HG03442 (cell line): ENCODE measurements around the gene PRMT6.
"Not testable (repeated sequence)": the region's sequence is repeated elsewhere in the genome, so short reads cannot be mapped to it uniquely, and the experiment has no call there.

Source experiments
- ATAC-seq: cut with Tn5 transposase; IDR thresholded peaks from one replicate; pipeline ENCODE4 v1.9.1; 2021; ENCODE audit warnings: mild to moderate bottlenecking, moderate library complexity; ENCODE audit not compliant: unreplicated experiment

Gene PRMT6

GRCh38 chr1:107056426-107057196, at the start of gene PRMT6:
PRMT6 (plus strand) TSS chr1:107056674; CDS start chr1:107056716, 42 bp downstream.
- ATAC-seq: peak; percentile 88

- no peak for ATAC-seq
These were observed 47.2 kb upstream of the PRMT6 start for GRCh38 chr1:107009281-107009680.

GRCh38 chr1:107010582-107010981, 45.9 kb upstream of the PRMT6 start:
- peak; percentile 59 for ATAC-seq

- peak; percentile 84 for ATAC-seq
These were observed 40.0 kb upstream of the PRMT6 start for GRCh38 chr1:107016376-107016978.

GRCh38 chr1:107018445-107018844, 38.0 kb upstream of the PRMT6 start:
- no peak for ATAC-seq

GRCh38 chr1:107019166-107019565, 37.3 kb upstream of the PRMT6 start:
- no peak for ATAC-seq

GRCh38 chr1:107038874-107039273, 17.6 kb upstream of the PRMT6 start:
- not testable (repeated sequence) for ATAC-seq

- not testable (repeated sequence) for ATAC-seq
These were observed 11.9 kb upstream of the PRMT6 start for GRCh38 chr1:107044310-107045220.

- ATAC-seq: no peak
These were observed 8.9 kb upstream of the PRMT6 start for GRCh38 chr1:107047602-107048001.

GRCh38 chr1:107048241-107048640, 8.2 kb upstream of the PRMT6 start:
- no peak for ATAC-seq

GRCh38 chr1:107051266-107051665, 5.2 kb upstream of the PRMT6 start:
- ATAC-seq: no peak

- ATAC-seq: not testable (repeated sequence)
These were observed 502 bp upstream of the PRMT6 start for GRCh38 chr1:107055919-107056425.

GRCh38 chr1:107057197-107058133, 991 bp downstream of the PRMT6 start:
- ATAC-seq: peak; percentile 57

- ATAC-seq: no peak
These were observed 2.0 kb downstream of the PRMT6 start for GRCh38 chr1:107058245-107059032.

GRCh38 chr1:107061886-107062285, 5.4 kb downstream of the PRMT6 start:
- no peak for ATAC-seq

GRCh38 chr1:107073493-107073892, 17.0 kb downstream of the PRMT6 start:
- no peak for ATAC-seq

- no peak for ATAC-seq
These were observed 20.4 kb downstream of the PRMT6 start for GRCh38 chr1:107076841-107077240.

GRCh38 chr1:107079249-107079648, 22.8 kb downstream of the PRMT6 start:
- ATAC-seq: no peak

- no peak for ATAC-seq
These were observed 24.6 kb downstream of the PRMT6 start for GRCh38 chr1:107081102-107081501.
